Urinary bladder (tissue), 4 donors: ENCODE results near the gene BBOX1. TPM values are rescaled to one million over a fixed set of nuclear protein-coding genes. Genes with fewer than 3 reads are reported as not detected.
"Not testable (repeated sequence)": the region's sequence is repeated elsewhere in the genome, so short reads cannot be mapped to it uniquely, and the experiment has no call there.

Source experiments
- DNase-seq: peaks from one replicate; pipeline ENCODE4 v3.0.0-alpha.2; 2015; ENCODE audit errors: extremely low spot score
- H3K27ac ChIP-seq: one replicate; pipeline ENCODE4 v1.5.1; 2013; ENCODE audit warnings: low read depth, mild to moderate bottlenecking, moderate library complexity
- H3K36me3 ChIP-seq: one replicate; pipeline ENCODE4 v1.6.1; 2013; ENCODE audit warnings: mild to moderate bottlenecking, moderate library complexity; ENCODE audit not compliant: insufficient read depth
- H3K4me1 ChIP-seq: one replicate; pipeline ENCODE4 v1.6.1; 2013; ENCODE audit warnings: mild to moderate bottlenecking, moderate library complexity; ENCODE audit not compliant: insufficient read depth
- H3K4me3 ChIP-seq: one replicate; pipeline ENCODE4 v1.5.1; 2013; ENCODE audit warnings: low read depth, low read length
- whole genome bisulfite sequencing: extraction: QIAGEN DNeasy Blood & Tissue Kit; methylation state at CpG from one replicate; pipeline ENCODE4 v1.1.7; 2013; 5-methylcytosine and 5-hydroxymethylcytosine counted together
- polyA plus RNA-seq: library from polyadenylated mRNA; stranded (reverse); fragments of 200-250 nt; gene quantifications from one replicate; pipeline ENCODE4 v1.2.3, GENCODE V29; 2013
- total RNA-seq: library from RNA; depleted of rRNA; stranded (reverse); fragments of >200 nt; gene quantifications from one replicate; pipeline ENCODE4 v1.2.3, GENCODE V29; 2014
- donor health status: healthy with polysubstance abuse.
- donor health status: healthy.

The BBOX1 gene
- total and polyA plus RNA-seq, 2 donors, result 0.05 to 0.74 TPM

DNA sequence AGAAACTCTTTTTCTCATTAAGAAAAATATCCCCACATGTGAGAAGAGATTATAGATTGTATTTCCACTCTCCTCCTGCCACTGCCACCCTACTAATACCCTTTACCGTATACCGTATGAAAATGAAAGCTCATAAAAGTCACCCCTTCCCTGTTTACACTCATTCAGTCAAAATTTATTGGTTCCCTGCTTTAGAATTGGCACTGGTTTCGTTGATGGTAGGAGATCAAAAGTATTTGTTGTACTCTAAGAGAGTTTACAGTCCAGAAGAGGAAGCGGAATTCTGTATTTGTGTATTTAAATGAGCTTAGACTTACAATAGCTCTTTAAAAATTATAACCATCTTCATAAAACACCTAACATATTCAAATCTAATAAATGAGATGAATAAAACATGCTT, 68.2 kb downstream of the BBOX1 start:
- Histone ChIP-seq H3K4me3 (no peak overlapping the region), H3K36me3 (no peaks in the 10 kb centered on the region), H3K4me1 (no peaks in the 10 kb centered on the region), H3K27ac (no peak overlapping the region)
- 26% methylated on average over 4 of the region's 4 CpGs for WGBS
- DNase-seq, result no peak

- Histone ChIP-seq H3K36me3 (no peaks in the 10 kb centered on the region), H3K27ac (no peak overlapping the region), H3K4me3 (no peak overlapping the region), H3K4me1 (no peaks in the 10 kb centered on the region)
- 86% methylated on average over 2 of the region's 2 CpGs for WGBS
- no peak for DNase-seq
Measured at GRCh38 chr11:27111896-27112295, 71.3 kb downstream of the BBOX1 start.

GRCh38 chr11:27112946-27113345, 72.3 kb downstream of the BBOX1 start:
- Histone ChIP-seq H3K4me3 (no peak overlapping the region), H3K4me1 (no peaks in the 10 kb centered on the region), H3K27ac (no peak overlapping the region), H3K36me3 (no peaks in the 10 kb centered on the region)
- 99% methylated on average over 1 of the region's 1 CpG for WGBS
- DNase-seq, result no peak

GRCh38 chr11:27115051-27115650, 74.5 kb downstream of the BBOX1 start:
- no peak for DNase-seq
- H3K36me3 ChIP-seq, result no peaks in the 10 kb centered on the region
- H3K27ac ChIP-seq, result no peak overlapping the region
- no peaks in the 10 kb centered on the region for H3K4me1 ChIP-seq
- 60% methylated on average over 3 of the region's 3 CpGs for WGBS
- H3K4me3 ChIP-seq, result no peak overlapping the region

DNA sequence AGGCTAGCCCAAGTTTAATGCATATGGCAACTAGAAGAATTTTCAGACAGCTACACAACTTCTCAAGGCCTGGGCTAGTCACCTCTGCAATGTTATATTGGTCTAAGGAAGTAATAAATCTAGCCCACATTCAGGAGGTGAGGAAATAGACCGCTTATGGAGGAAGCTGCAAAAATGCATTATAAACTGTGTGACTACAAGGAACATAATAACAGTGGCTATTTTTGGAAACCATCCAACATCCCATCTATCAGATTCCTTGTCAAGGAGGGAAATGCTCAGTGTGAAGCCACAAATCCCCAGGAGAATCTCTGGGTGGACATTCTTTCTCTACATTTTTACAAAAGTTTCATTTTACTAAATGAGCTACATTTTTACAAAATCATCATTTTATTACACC, 76.1 kb downstream of the BBOX1 start:
- H3K27ac ChIP-seq, result no peak overlapping the region
- no peaks in the 10 kb centered on the region for H3K36me3 ChIP-seq
- 62% methylated on average over 1 of the region's 1 CpG for WGBS
- no peaks in the 10 kb centered on the region for H3K4me1 ChIP-seq
- DNase-seq, result no peak
- no peak overlapping the region for H3K4me3 ChIP-seq

- no peaks in the 10 kb centered on the region for H3K4me1 ChIP-seq
- H3K4me3 ChIP-seq, result no peak overlapping the region
- H3K27ac ChIP-seq, result no peak overlapping the region
- DNase-seq, result no peak
- WGBS, result 87% methylated on average over 2 of the region's 2 CpGs
- no peaks in the 10 kb centered on the region for H3K36me3 ChIP-seq
Measured at GRCh38 chr11:27118371-27118770, 77.8 kb downstream of the BBOX1 start.

GRCh38 chr11:27118949-27119348, 78.3 kb downstream of the BBOX1 start:
- H3K4me1 ChIP-seq, result no peaks in the 10 kb centered on the region
- DNase-seq, result no peak
- WGBS, result 78% methylated on average over 3 of the region's 3 CpGs
- no peaks in the 10 kb centered on the region for H3K36me3 ChIP-seq
- H3K27ac ChIP-seq, result no peak overlapping the region
- no peak overlapping the region for H3K4me3 ChIP-seq

- no peaks in the 10 kb centered on the region for H3K36me3 ChIP-seq
- no peak overlapping the region for H3K27ac ChIP-seq
- H3K4me3 ChIP-seq, result no peak overlapping the region
Measured at GRCh38 chr11:27119396-27119795, 78.8 kb downstream of the BBOX1 start.

DNA sequence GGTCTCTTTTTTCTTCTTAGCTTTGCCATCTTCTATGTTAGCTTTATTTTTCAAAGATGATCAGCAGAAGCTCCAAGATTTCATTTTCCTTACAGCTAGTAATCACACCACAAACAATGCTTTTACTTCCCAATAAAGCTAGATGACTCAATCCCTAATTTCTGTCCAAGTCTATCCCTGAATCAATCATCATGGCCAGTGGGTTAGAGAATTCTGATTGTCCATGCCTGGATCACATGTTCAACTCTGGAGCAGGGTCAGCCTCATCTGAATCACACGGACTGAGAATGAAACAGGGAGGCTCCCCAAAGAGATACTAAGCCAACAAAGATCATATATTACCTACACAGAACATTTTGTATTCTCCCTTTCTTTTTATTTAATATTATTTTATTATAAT, 79.6 kb downstream of the BBOX1 start:
- DNase-seq, result no peak
- Histone ChIP-seq H3K4me3 (no peak overlapping the region), H3K36me3 (no peaks in the 10 kb centered on the region), H3K27ac (no peak overlapping the region), H3K4me1 (no peaks in the 10 kb centered on the region)
- WGBS, result 72% methylated on average over 1 of the region's 1 CpG

More at GRCh38 chr11:27119396-27119795, 78.8 kb downstream of the BBOX1 start:
- no peak for DNase-seq
- H3K4me1 ChIP-seq, result no peaks in the 10 kb centered on the region

- DNase-seq, result no peak
- H3K4me1 ChIP-seq, result no peaks in the 10 kb centered on the region
- 67% methylated on average over 4 of the region's 4 CpGs for WGBS
- no peak overlapping the region for H3K27ac ChIP-seq
- no peaks in the 10 kb centered on the region for H3K36me3 ChIP-seq
- no peak overlapping the region for H3K4me3 ChIP-seq
Measured at GRCh38 chr11:27122001-27122400, 81.4 kb downstream of the BBOX1 start.

- Histone ChIP-seq H3K4me3 (no peak overlapping the region), H3K27ac (no peak overlapping the region), H3K4me1 (no peaks in the 10 kb centered on the region), H3K36me3 (no peaks in the 10 kb centered on the region)
- DNase-seq, result no peak
- WGBS, result 96% methylated on average over 7 of the region's 7 CpGs
Measured at GRCh38 chr11:27124514-27125264, 84.1 kb downstream of the BBOX1 start.

GRCh38 chr11:27129686-27130085, 89.1 kb downstream of the BBOX1 start:
- Histone ChIP-seq H3K27ac (no peak overlapping the region), H3K36me3 (no peaks in the 10 kb centered on the region)
- DNase-seq, result no peak

GRCh38 chr11:27130806-27131205, 90.2 kb downstream of the BBOX1 start:
- no peaks in the 10 kb centered on the region for H3K36me3 ChIP-seq
- DNase-seq, result no peak
- no peaks in the 10 kb centered on the region for H3K4me1 ChIP-seq
- H3K27ac ChIP-seq, result no peak overlapping the region
- H3K4me3 ChIP-seq, result no peak overlapping the region

More at GRCh38 chr11:27129686-27130085, 89.1 kb downstream of the BBOX1 start:
- no peak overlapping the region for H3K4me3 ChIP-seq
- no peaks in the 10 kb centered on the region for H3K4me1 ChIP-seq

- WGBS, result 81% methylated on average over 8 of the region's 8 CpGs
- not testable (repeated sequence) for H3K4me3 ChIP-seq, H3K4me1 ChIP-seq, DNase-seq, H3K27ac ChIP-seq, H3K36me3 ChIP-seq
Measured at GRCh38 chr11:27135924-27136329, 95.3 kb downstream of the BBOX1 start.
